HEK293T (cell line): ENCODE results near the gene NUDT14.

ENCODE experiments used
- CTCF ChIA-PET: fragments of 350-600 bp; formaldehyde crosslinking; extraction: SDS; loops from one replicate; lab custom pipeline; 2021; ENCODE audit warnings: antibody characterized with exemption, inconsistent platforms; lab: Yijun Ruan, JAX
- POLR2A ChIA-PET: fragments of 350-600 bp; formaldehyde crosslinking; extraction: SDS; loops from one replicate; lab custom pipeline; 2020; ENCODE audit warnings: antibody characterized with exemption, inconsistent platforms; lab: Yijun Ruan, JAX
- DNase-seq: peaks from one replicate; pipeline ENCODE4 v3.0.0; 2012; ENCODE audit warnings: mixed read lengths; ENCODE audit errors: extremely low spot score
- ARNT ChIP-seq: fragments of 450-650 bp; IDR thresholded peaks from 2 replicates; pipeline ENCODE4 v1.6.1; 2017; ENCODE audit warnings: mild to moderate bottlenecking
- BHLHE40 ChIP-seq: fragments of 450-650 bp; IDR thresholded peaks from 2 replicates; pipeline ENCODE4 v1.6.1; 2016; ENCODE audit warnings: mild to moderate bottlenecking, moderate library complexity, borderline replicate concordance
- CTBP1 ChIP-seq: fragments of 450-650 bp; IDR thresholded peaks from 2 replicates; pipeline ENCODE4 v1.6.1; 2016; ENCODE audit warnings: borderline replicate concordance
- ELF4 ChIP-seq: fragments of 450-650 bp; IDR thresholded peaks from 2 replicates; pipeline ENCODE4 v1.6.1; 2017; ENCODE audit warnings: antibody characterized with exemption
- FOXA1 ChIP-seq: fragments of 450-650 bp; IDR thresholded peaks from 2 replicates; pipeline ENCODE4 v1.6.1; 2016; ENCODE audit warnings: mild to moderate bottlenecking
- FOXK2 ChIP-seq: fragments of 450-650 bp; IDR thresholded peaks from 2 replicates; pipeline ENCODE4 v1.6.1; 2016; ENCODE audit warnings: mild to moderate bottlenecking
- FOXM1 ChIP-seq: fragments of 450-650 bp; IDR thresholded peaks from 2 replicates; pipeline ENCODE4 v1.6.1; 2017; ENCODE audit warnings: mild to moderate bottlenecking, borderline replicate concordance
- HDGF ChIP-seq: fragments of 450-650 bp; IDR thresholded peaks from 2 replicates; pipeline ENCODE4 v1.6.1; 2017; ENCODE audit warnings: antibody characterized with exemption, borderline replicate concordance
- L3MBTL2 ChIP-seq: fragments of 450-650 bp; conservative IDR thresholded peaks from 2 replicates; pipeline ENCODE4 v1.6.1; 2016; ENCODE audit warnings: mild to moderate bottlenecking
- LEF1 ChIP-seq: fragments of 450-650 bp; IDR thresholded peaks from 2 replicates; pipeline ENCODE4 v1.6.1; 2017; ENCODE audit warnings: mild to moderate bottlenecking, borderline replicate concordance
- NFRKB ChIP-seq: fragments of 450-650 bp; IDR thresholded peaks from 2 replicates; pipeline ENCODE4 v1.6.1; 2016; ENCODE audit warnings: mild to moderate bottlenecking, moderate library complexity
- PKNOX1 ChIP-seq: fragments of 450-650 bp; IDR thresholded peaks from 2 replicates; pipeline ENCODE4 v1.6.1; 2016
- SP1 ChIP-seq: fragments of 450-650 bp; IDR thresholded peaks from 2 replicates; pipeline ENCODE4 v1.6.1; 2017
- SUZ12 ChIP-seq: fragments of 450-650 bp; IDR thresholded peaks from 2 replicates; pipeline ENCODE4 v1.6.1; 2016; ENCODE audit warnings: mild to moderate bottlenecking
- TARDBP ChIP-seq: fragments of 450-650 bp; IDR thresholded peaks from 2 replicates; pipeline ENCODE4 v1.6.1; 2016
- ZNF384 ChIP-seq: fragments of 450-650 bp; IDR thresholded peaks from 2 replicates; pipeline ENCODE4 v1.6.1; 2016

The NUDT14 gene

GRCh38 chr14:105173901-105174894 is 6.9 kb downstream of the NUDT14 start:
- ChIA-PET POLR2A (interaction anchor here (2.1 kb wide), 1 partner anchor 80 kb away, joined by 5 read pairs; no protein-coding TSS in a partner anchor), CTCF (no interaction called here)
- TF ChIP-seq NFRKB = no peak
- TF ChIP-seq LEF1 = no peak
- no peak for TF ChIP-seq HDGF
- no peak for TF ChIP-seq TARDBP
- no peak for TF ChIP-seq BHLHE40
- no peak for TF ChIP-seq FOXK2
- no peak for DNase-seq

- TF ChIP-seq FOXK2 = no peak
- no peak for TF ChIP-seq PKNOX1
- no peak for TF ChIP-seq BHLHE40
- TF ChIP-seq LEF1 = no peak
- no peak for TF ChIP-seq FOXA1
- no peak for TF ChIP-seq HDGF
- TF ChIP-seq L3MBTL2 = no peak
- TF ChIP-seq ELF4 = no peak
- TF ChIP-seq NFRKB = no peak
- TF ChIP-seq ZNF384 = no peak
- TF ChIP-seq CTBP1 = no peak
- no peak for TF ChIP-seq FOXM1
- no peak for TF ChIP-seq SUZ12
- TF ChIP-seq TARDBP = no peak
- no peak for DNase-seq
- ChIA-PET POLR2A (interaction anchor here (1.3 to 2.1 kb wide), 2 partner anchors 12 to 79 kb away, joined by 3 to 5 read pairs; no protein-coding TSS in a partner anchor), CTCF (interaction anchor here (0.6 to 1.3 kb wide), 2 partner anchors 9 to 86 kb away, joined by 4 to 6 read pairs; no protein-coding TSS in a partner anchor)
Measured at GRCh38 chr14:105173145-105173544, 8.0 kb downstream of the NUDT14 start.

GRCh38 chr14:105172476-105172875 is 8.6 kb downstream of the NUDT14 start:
- TF ChIP-seq NFRKB = no peak
- TF ChIP-seq CTBP1 = no peak
- TF ChIP-seq ARNT = no peak
- no peak for TF ChIP-seq FOXM1
- no peak for TF ChIP-seq HDGF
- CTCF ChIA-PET = interaction anchor here (1.3 kb wide), 1 partner anchor 10 kb away, joined by 4 read pairs; no protein-coding TSS in a partner anchor
- POLR2A ChIA-PET = interaction anchor here (1.3 to 3.2 kb wide), 3 partner anchors 8 to 78 kb away, joined by 3 to 21 read pairs (median 5); partner anchors contain the start of gene NUDT14

GRCh38 chr14:105171004-105171673 is 10.0 kb downstream of the NUDT14 start:
- no peak for TF ChIP-seq FOXK2
- TF ChIP-seq BHLHE40 = no peak
- no peak for TF ChIP-seq PKNOX1
- no peak for TF ChIP-seq HDGF
- TF ChIP-seq ZNF384 = no peak
- no peak for TF ChIP-seq L3MBTL2
- TF ChIP-seq NFRKB = no peak
- no peak for TF ChIP-seq CTBP1
- TF ChIP-seq LEF1 = no peak
- no peak for TF ChIP-seq ARNT
- no peak for TF ChIP-seq SP1
- TF ChIP-seq FOXA1 = no peak
- no peak for TF ChIP-seq FOXM1
- no peak for TF ChIP-seq TARDBP
- POLR2A ChIA-PET = interaction anchor here (0.6 to 3.2 kb wide), 2 partner anchors 10 to 143 kb away, joined by 3 to 21 read pairs; partner anchors contain the start of genes NUDT14 and PACS2

More at GRCh38 chr14:105172476-105172875, 8.6 kb downstream of the NUDT14 start:
- no peak for DNase-seq

GRCh38 chr14:105169776-105170655 is 11.1 kb downstream of the NUDT14 start:
- POLR2A ChIA-PET = interaction anchor here (0.5 to 3.2 kb wide), 2 partner anchors 11 to 488 kb away, joined by 3 to 21 read pairs; partner anchors contain the start of gene NUDT14
- CTCF ChIA-PET = interaction anchor here (0.7 to 2.1 kb wide), 5 partner anchors 11 to 78 kb away, joined by 3 to 10 read pairs (median 5); partner anchors contain the start of gene NUDT14
- no peak for DNase-seq
- TF ChIP-seq PKNOX1 = no peak
- TF ChIP-seq BHLHE40 = no peak
- TF ChIP-seq FOXM1 = no peak
- TF ChIP-seq ARNT = no peak
- no peak for TF ChIP-seq HDGF
- no peak for TF ChIP-seq TARDBP
- TF ChIP-seq FOXK2 = no peak
- no peak for TF ChIP-seq ELF4
- no peak for TF ChIP-seq ZNF384
- TF ChIP-seq L3MBTL2 = no peak
- no peak for TF ChIP-seq FOXA1

More at GRCh38 chr14:105171004-105171673, 10.0 kb downstream of the NUDT14 start:
- CTCF ChIA-PET = interaction anchor here (0.5 to 2.1 kb wide), 3 partner anchors 10 to 89 kb away, joined by 3 to 10 read pairs (median 3); partner anchors contain the start of gene NUDT14
- no peak for DNase-seq
